ENCODE data around the gene MUC6.

MUC6 gene

GRCh38 chr11:1002406-1002984 is 34.0 kb downstream of the MUC6 start:
- Histone ChIP-seq H3K9ac (no peak overlapping the region), H3K27me3 (ENCODE audit: insufficient read depth, low read depth) (no peaks in the 10 kb centered on the region), H4K20me1 (ENCODE audit: insufficient read depth) (no peaks in the 10 kb centered on the region), H3K4me1 (ENCODE audit: low read depth, poor library complexity, severe bottlenecking) (no peaks in the 10 kb centered on the region), H3K4me2 (no peak overlapping the region), H3K4me3 (IDR thresholded peaks at IDR 0.05; ENCODE audit: insufficient read depth, low read depth, low read length) (no peak overlapping the region), H3K27ac (no peak overlapping the region), H3K36me3 (ENCODE audit: insufficient read depth) (no peaks in the 10 kb centered on the region), H2AFZ (ENCODE audit: low read depth) (no peak overlapping the region), H3K79me2 (ENCODE audit: insufficient read depth, low read depth) (no peaks in the 10 kb centered on the region)
- no peak for TF ChIP-seq CTCF (conservative IDR thresholded peaks at IDR 0.05; ENCODE audit: low read depth, low read length)

- Histone ChIP-seq H3K27me3 (ENCODE audit: insufficient read depth, low read depth) (no peaks in the 10 kb centered on the region), H3K9ac (no peak overlapping the region), H3K36me3 (ENCODE audit: insufficient read depth) (no peaks in the 10 kb centered on the region), H3K4me3 (IDR thresholded peaks at IDR 0.05; ENCODE audit: insufficient read depth, low read depth, low read length) (no peak overlapping the region), H3K4me1 (ENCODE audit: low read depth, poor library complexity, severe bottlenecking) (no peaks in the 10 kb centered on the region), H3K4me2 (no peak overlapping the region), H4K20me1 (ENCODE audit: insufficient read depth) (no peaks in the 10 kb centered on the region), H3K79me2 (ENCODE audit: insufficient read depth, low read depth) (no peaks in the 10 kb centered on the region), H2AFZ (ENCODE audit: low read depth) (no peak overlapping the region), H3K27ac (no peak overlapping the region)
- no peak for TF ChIP-seq CTCF (conservative IDR thresholded peaks at IDR 0.05; ENCODE audit: low read depth, low read length)
Observed at GRCh38 chr11:1001617-1002405, 34.7 kb downstream of the MUC6 start.

GRCh38 chr11:1000357-1001278 is 35.9 kb downstream of the MUC6 start:
- H3K36me3 ChIP-seq (ENCODE audit: insufficient read depth) = no peaks in the 10 kb centered on the region
- H3K4me3 ChIP-seq (IDR thresholded peaks at IDR 0.05; ENCODE audit: insufficient read depth, low read depth, low read length) = no peak overlapping the region
- H2AFZ ChIP-seq (ENCODE audit: low read depth) = no peak overlapping the region
- H3K9ac ChIP-seq = no peak overlapping the region
- no peaks in the 10 kb centered on the region for H4K20me1 ChIP-seq (ENCODE audit: insufficient read depth)
- no peak overlapping the region for H3K4me2 ChIP-seq
- no peaks in the 10 kb centered on the region for H3K27me3 ChIP-seq (ENCODE audit: insufficient read depth, low read depth)
- TF ChIP-seq CTCF (conservative IDR thresholded peaks at IDR 0.05; ENCODE audit: low read depth, low read length) = no peak
- H3K79me2 ChIP-seq (ENCODE audit: insufficient read depth, low read depth) = no peaks in the 10 kb centered on the region
- no peak overlapping the region for H3K27ac ChIP-seq
- H3K4me1 ChIP-seq (ENCODE audit: low read depth, poor library complexity, severe bottlenecking) = no peaks in the 10 kb centered on the region

GRCh38 chr11:999009-999408 is 37.5 kb downstream of the MUC6 start:
- Histone ChIP-seq H3K27me3 (ENCODE audit: insufficient read depth, low read depth) (no peaks in the 10 kb centered on the region), H2AFZ (ENCODE audit: low read depth) (no peak overlapping the region), H3K4me1 (ENCODE audit: low read depth, poor library complexity, severe bottlenecking) (no peaks in the 10 kb centered on the region), H3K27ac (no peak overlapping the region), H3K36me3 (ENCODE audit: insufficient read depth) (no peaks in the 10 kb centered on the region), H3K79me2 (ENCODE audit: insufficient read depth, low read depth) (no peaks in the 10 kb centered on the region), H3K9ac (no peak overlapping the region), H3K4me3 (IDR thresholded peaks at IDR 0.05; ENCODE audit: insufficient read depth, low read depth, low read length) (no peak overlapping the region), H3K4me2 (no peak overlapping the region), H4K20me1 (ENCODE audit: insufficient read depth) (no peaks in the 10 kb centered on the region)
- TF ChIP-seq CTCF (conservative IDR thresholded peaks at IDR 0.05; ENCODE audit: low read depth, low read length) = no peak
